Upper lobe of left lung (tissue), 6 donors: ENCODE measurements around the gene RPS6KA5. TPM values are rescaled to one million over a fixed set of nuclear protein-coding genes. Genes with fewer than 3 reads are reported as not detected.
"Not testable (repeated sequence)": the region's sequence is repeated elsewhere in the genome, so short reads cannot be mapped to it uniquely, and the experiment has no call there.

Experiments
- ATAC-seq, 2 donors: fragments of 200-7000 bp; cut with Tn5 transposase; one replicate each; pipeline ENCODE4 v1.9.1; 2022; ENCODE audit warnings: mild to moderate bottlenecking in 2 of 2, moderate library complexity in 2 of 2; ENCODE audit not compliant: low FRiP score in 2 of 2
- DNase-seq, 2 donors: peaks; one replicate each; pipeline ENCODE4 v3.0.0-alpha.2; 2019 to 2020
- H3K27ac ChIP-seq, 4 donors: fragments of 200-600 bp; sonication (generic); one replicate each; pipeline ENCODE4 v1.5.1; 2016 to 2019
- H3K27me3 ChIP-seq, 4 donors: fragments of 200-600 bp; sonication (generic); one replicate each; pipeline ENCODE4 v1.5.1; 2017 to 2019
- H3K36me3 ChIP-seq, 4 donors: fragments of 200-600 bp; sonication (generic); one replicate each; pipeline ENCODE4 v1.5.1; 2016 to 2019
- H3K4me1 ChIP-seq, 4 donors: fragments of 200-600 bp; sonication (generic); one replicate each; pipeline ENCODE4 v1.5.1; 2018 to 2019
- H3K4me3 ChIP-seq, 4 donors: fragments of 200-600 bp; sonication (generic); one replicate each; pipeline ENCODE4 v1.5.1; 2017 to 2019; ENCODE audit warnings: mild to moderate bottlenecking in 2 of 4, moderate library complexity in 1 of 4
- H3K9me3 ChIP-seq, 4 donors: fragments of 200-600 bp; sonication (generic); one replicate each; pipeline ENCODE4 v1.5.1; 2018 to 2019
- EP300 ChIP-seq, 4 donors: sonication (generic); formaldehyde crosslinking; IDR thresholded peaks; one replicate each; pipeline ENCODE4 v1.5.1; 2017; ENCODE audit warnings: antibody characterized with exemption in 4 of 4, control low read depth in 2 of 4
- POLR2A ChIP-seq, 4 donors: fragments of 450-650 bp; IDR thresholded peaks; one replicate each; pipeline ENCODE4 v1.5.1; 2016 to 2017; ENCODE audit warnings: antibody characterized with exemption in 4 of 4, mild to moderate bottlenecking in 2 of 4
- POLR2AphosphoS5 ChIP-seq, 2 donors: sonication (generic); formaldehyde crosslinking; IDR thresholded peaks; one replicate each; pipeline ENCODE4 v1.5.1; 2017; ENCODE audit warnings: antibody characterized with exemption in 2 of 2
- WGBS, 2 donors: methylation state at CpG; one replicate each; pipeline ENCODE4 v1.1.5; 2017 to 2018; 5-methylcytosine and 5-hydroxymethylcytosine counted together
- total RNA-seq, 6 donors: library from RNA; depleted of rRNA in 4 of 6; stranded (reverse); fragments of >200 nt in 4 of 6; gene quantifications; one replicate each; pipeline versions ENCODE4 v1.1.0 to v1.2.1, GENCODE V29; 2016 to 2021
- TF ChIP-seq, protein P1 (sequence below), 6 experiments: fragments of 450-650 bp in 4 of 6; fragments of 200-600 bp in 2 of 6; sonication (generic) in 2 of 6; IDR thresholded peaks; one replicate each; pipeline ENCODE4 v1.5.1; 2016 to 2019; ENCODE audit warnings: antibody characterized with exemption in 6 of 6
- donor health status: DM: no; HTN: no; CAD: no; lungs with moderate emphysema.
- donor health status: DM: no; HTN: yes; CAD: no; lungs with severe emphysema.

RPS6KA5 gene
- total RNA-seq, 6 donors from 2014 or later = 4.3 to 17.8 (median 10.2) TPM

DNA sequence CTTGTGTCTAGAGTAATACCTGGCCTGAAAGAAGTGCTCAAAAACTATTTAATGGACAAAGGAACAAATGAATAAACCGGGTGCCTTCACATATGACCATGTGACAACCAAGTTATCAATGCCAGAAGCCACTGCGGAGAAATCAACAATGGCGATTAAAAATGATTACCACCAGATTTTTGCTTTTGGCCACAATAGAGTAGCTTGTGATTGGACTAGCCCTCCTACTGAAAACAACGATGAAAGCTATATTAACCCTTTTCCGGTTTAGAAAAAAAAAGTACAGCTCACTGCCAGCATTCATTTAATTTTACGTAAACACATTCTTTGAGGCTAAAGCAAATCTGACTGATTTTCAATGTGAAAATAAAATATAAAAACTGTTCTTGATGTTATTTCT, 202.6 kb downstream of the RPS6KA5 start:
- ATAC-seq (no peak), DNase-seq (no peak)
- Histone ChIP-seq H3K27ac (no peak overlapping the region), H3K4me1 (no peaks in the 10 kb centered on the region), H3K9me3 (no peaks in the 10 kb centered on the region), H3K4me3 (peak overlapping the region in 2 of 4 donors; percentile 9 to 19), H3K27me3 (no peaks in the 10 kb centered on the region), H3K36me3 (no peaks in the 10 kb centered on the region)
- TF ChIP-seq POLR2AphosphoS5 (IDR thresholded peaks at IDR 0.05) = no peak
- 72 to 73% methylated on average over 6 of the region's 6 CpGs for WGBS, 2 donors

DNA sequence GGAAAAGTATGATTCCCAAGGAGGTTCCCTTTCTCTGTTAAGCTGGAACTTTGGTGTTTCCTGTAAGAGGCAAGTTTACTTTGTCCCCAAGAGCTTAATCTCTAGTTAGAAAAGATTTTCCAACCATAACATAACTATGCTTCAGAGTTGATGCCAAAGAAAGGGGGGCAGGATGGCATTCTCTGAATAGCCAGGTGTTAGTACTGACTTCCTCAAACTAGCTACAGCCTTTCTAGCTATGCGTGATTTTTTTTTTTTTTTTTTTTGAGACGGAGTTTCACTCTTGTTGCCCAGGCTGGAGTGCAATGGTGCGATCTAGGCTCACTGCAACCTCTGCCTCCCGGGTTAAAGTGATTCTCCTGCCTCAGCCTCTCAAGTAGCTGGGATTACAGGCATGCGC, 204.3 kb downstream of the RPS6KA5 start:
- WGBS, 2 donors = 82 to 90% methylated on average over 5 of the region's 5 CpGs
- DNase-seq, H3K9me3 ChIP-seq, H3K4me3 ChIP-seq, H3K27ac ChIP-seq, H3K36me3 ChIP-seq, H3K4me1 ChIP-seq, H3K27me3 ChIP-seq, ATAC-seq: not testable (repeated sequence)

- Histone ChIP-seq H3K36me3 (no peaks in the 10 kb centered on the region), H3K27me3 (no peaks in the 10 kb centered on the region), H3K4me1 (peaks cover 0 to 5% (median 0%) of the 10 kb centered on the region in 4 donors), H3K27ac (no peak overlapping the region), H3K4me3 (no peak overlapping the region), H3K9me3 (no peaks in the 10 kb centered on the region)
- ATAC-seq = no peak
- DNase-seq = no peak
- TF ChIP-seq POLR2AphosphoS5 (IDR thresholded peaks at IDR 0.05) (no peak), EP300 (IDR thresholded peaks at IDR 0.05) (no peak), POLR2A (IDR thresholded peaks at IDR 0.05) (no peak)
- TF ChIP-seq, protein P1, sequence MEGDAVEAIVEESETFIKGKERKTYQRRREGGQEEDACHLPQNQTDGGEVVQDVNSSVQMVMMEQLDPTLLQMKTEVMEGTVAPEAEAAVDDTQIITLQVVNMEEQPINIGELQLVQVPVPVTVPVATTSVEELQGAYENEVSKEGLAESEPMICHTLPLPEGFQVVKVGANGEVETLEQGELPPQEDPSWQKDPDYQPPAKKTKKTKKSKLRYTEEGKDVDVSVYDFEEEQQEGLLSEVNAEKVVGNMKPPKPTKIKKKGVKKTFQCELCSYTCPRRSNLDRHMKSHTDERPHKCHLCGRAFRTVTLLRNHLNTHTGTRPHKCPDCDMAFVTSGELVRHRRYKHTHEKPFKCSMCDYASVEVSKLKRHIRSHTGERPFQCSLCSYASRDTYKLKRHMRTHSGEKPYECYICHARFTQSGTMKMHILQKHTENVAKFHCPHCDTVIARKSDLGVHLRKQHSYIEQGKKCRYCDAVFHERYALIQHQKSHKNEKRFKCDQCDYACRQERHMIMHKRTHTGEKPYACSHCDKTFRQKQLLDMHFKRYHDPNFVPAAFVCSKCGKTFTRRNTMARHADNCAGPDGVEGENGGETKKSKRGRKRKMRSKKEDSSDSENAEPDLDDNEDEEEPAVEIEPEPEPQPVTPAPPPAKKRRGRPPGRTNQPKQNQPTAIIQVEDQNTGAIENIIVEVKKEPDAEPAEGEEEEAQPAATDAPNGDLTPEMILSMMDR (IDR thresholded peaks at IDR 0.05) = no peak
Observed at GRCh38 chr14:90853116-90853515, 207.3 kb downstream of the RPS6KA5 start.

- ATAC-seq (no peak), DNase-seq (no peak)
- Histone ChIP-seq H3K4me3 (no peak overlapping the region), H3K36me3 (no peaks in the 10 kb centered on the region), H3K9me3 (no peaks in the 10 kb centered on the region), H3K27ac (no peak overlapping the region), H3K4me1 (peaks cover 0 to 5% (median 0%) of the 10 kb centered on the region in 4 donors), H3K27me3 (no peaks in the 10 kb centered on the region)
- TF ChIP-seq, protein P1 (IDR thresholded peaks at IDR 0.05) = no peak
- TF ChIP-seq EP300 (IDR thresholded peaks at IDR 0.05) = no peak
- no peak for TF ChIP-seq POLR2A (IDR thresholded peaks at IDR 0.05)
- TF ChIP-seq POLR2AphosphoS5 (IDR thresholded peaks at IDR 0.05) = no peak
- WGBS, 2 donors = 90 to 94% methylated on average over 5 of the region's 5 CpGs
Observed at GRCh38 chr14:90851327-90852036, 209.0 kb downstream of the RPS6KA5 start.

GRCh38 chr14:90850487-90850886, 210.0 kb downstream of the RPS6KA5 start:
- H3K27ac ChIP-seq = no peak overlapping the region
- ATAC-seq (no peak), DNase-seq (no peak)
- no peaks in the 10 kb centered on the region for H3K27me3 ChIP-seq
- H3K4me1 ChIP-seq = peaks cover 0 to 5% (median 0%) of the 10 kb centered on the region in 4 donors
- TF ChIP-seq POLR2A (IDR thresholded peaks at IDR 0.05) (no peak), POLR2AphosphoS5 (IDR thresholded peaks at IDR 0.05) (peak in 1 of 2 donors; percentile 38), EP300 (IDR thresholded peaks at IDR 0.05) (no peak)
- TF ChIP-seq, protein P1 (IDR thresholded peaks at IDR 0.05) = no peak
- 37 to 44% methylated on average over 3 of the region's 3 CpGs for WGBS, 2 donors
- H3K4me3 ChIP-seq = no peak overlapping the region
- H3K9me3 ChIP-seq = no peaks in the 10 kb centered on the region
- H3K36me3 ChIP-seq = no peaks in the 10 kb centered on the region
